Tibial artery (tissue), 4 donors: Measurements from ENCODE around the gene GJA4.

Experiments
- DNase-seq, 2 donors: peaks; one replicate each; pipeline ENCODE4 v3.0.0-alpha.2; 2019
- H3K27ac ChIP-seq, 2 donors: fragments of 200-600 bp; sonication (generic) in 1 of 2; 1 replicate in 1 of 2; 2 replicates in 1 of 2; pipeline ENCODE4 v1.5.1; 2018 to 2019; ENCODE audit warnings: mild to moderate bottlenecking in 1 of 2
- H3K27me3 ChIP-seq, 2 donors: fragments of 200-600 bp; sonication (generic) in 1 of 2; one replicate each; pipeline versions ENCODE4 v1.5.1 to v1.6.0; 2016 to 2019
- H3K36me3 ChIP-seq, 3 donors: fragments of 200-600 bp; sonication (generic) in 2 of 3; one replicate each; pipeline ENCODE4 v1.5.1; 2016 to 2019; ENCODE audit warnings: mild to moderate bottlenecking in 2 of 3
- H3K4me1 ChIP-seq, 4 donors: fragments of 200-600 bp; sonication (generic) in 2 of 4; 1 replicate in 3 of 4; 2 replicates in 1 of 4; pipeline ENCODE4 v1.5.1; 2016 to 2019
- H3K4me3 ChIP-seq, 2 donors: fragments of 200-600 bp; sonication (generic) in 1 of 2; 1 replicate in 1 of 2; 2 replicates in 1 of 2; pipeline ENCODE4 v1.5.1; 2018 to 2019; ENCODE audit warnings: mild to moderate bottlenecking in 2 of 2
- H3K9me3 ChIP-seq, 3 donors: fragments of 200-600 bp; sonication (generic) in 1 of 3; one replicate each; pipeline ENCODE4 v1.5.1; 2016 to 2019
- intact Hi-C: fragments of 100-400 bp; cut with DNase I; formaldehyde crosslinking; loops from one replicate; pipeline ENCODE4 v1.15.0; 2023; ENCODE audit warnings: low total_unique reads
- TF ChIP-seq, protein P1 (sequence below), 2 experiments: fragments of 200-600 bp in 1 of 2; fragments of 450-650 bp in 1 of 2; IDR thresholded peaks; one replicate each; pipeline ENCODE4 v1.5.1; 2017 to 2019; ENCODE audit warnings: antibody characterized with exemption in 2 of 2, mild to moderate bottlenecking in 1 of 2, moderate library complexity in 1 of 2

The GJA4 gene

DNA sequence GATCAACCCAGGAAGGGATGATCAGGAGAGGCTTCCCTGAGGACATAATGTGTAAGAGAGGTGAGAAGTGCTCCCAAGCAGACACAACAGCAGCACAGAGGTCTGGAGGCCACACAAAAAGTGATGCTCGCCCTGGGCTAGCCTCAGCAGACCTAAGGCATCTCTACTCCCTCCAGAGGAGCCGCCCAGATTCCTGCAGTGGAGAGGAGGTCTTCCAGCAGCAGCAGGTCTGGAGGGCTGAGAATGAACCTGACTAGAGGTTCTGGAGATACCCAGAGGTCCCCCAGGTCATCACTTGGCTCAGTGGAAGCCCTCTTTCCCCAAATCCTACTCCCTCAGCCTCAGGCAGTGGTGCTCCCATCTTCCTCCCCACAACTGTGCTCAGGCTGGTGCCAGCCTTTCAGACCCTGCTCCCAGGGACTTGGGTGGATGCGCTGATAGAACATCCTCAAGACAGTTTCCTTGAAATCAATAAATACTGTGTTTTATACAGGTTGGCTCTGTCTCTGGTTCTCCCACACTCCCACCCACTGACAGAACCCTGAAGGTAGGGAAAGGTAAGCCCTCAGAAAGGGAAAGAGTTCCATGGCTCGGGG is 6.8 kb upstream of the GJA4 start:
- Histone ChIP-seq H3K4me3 (no peak overlapping the region), H3K27me3 (peaks cover 11 to 22% of the 10 kb centered on the region in 2 donors), H3K9me3 (no peaks in the 10 kb centered on the region), H3K27ac (peak overlapping the region; percentile 59 to 93), H3K4me1 (peaks cover 0 to 59% (median 41%) of the 10 kb centered on the region in 4 donors), H3K36me3 (no peaks in the 10 kb centered on the region)
- TF ChIP-seq, protein P1, sequence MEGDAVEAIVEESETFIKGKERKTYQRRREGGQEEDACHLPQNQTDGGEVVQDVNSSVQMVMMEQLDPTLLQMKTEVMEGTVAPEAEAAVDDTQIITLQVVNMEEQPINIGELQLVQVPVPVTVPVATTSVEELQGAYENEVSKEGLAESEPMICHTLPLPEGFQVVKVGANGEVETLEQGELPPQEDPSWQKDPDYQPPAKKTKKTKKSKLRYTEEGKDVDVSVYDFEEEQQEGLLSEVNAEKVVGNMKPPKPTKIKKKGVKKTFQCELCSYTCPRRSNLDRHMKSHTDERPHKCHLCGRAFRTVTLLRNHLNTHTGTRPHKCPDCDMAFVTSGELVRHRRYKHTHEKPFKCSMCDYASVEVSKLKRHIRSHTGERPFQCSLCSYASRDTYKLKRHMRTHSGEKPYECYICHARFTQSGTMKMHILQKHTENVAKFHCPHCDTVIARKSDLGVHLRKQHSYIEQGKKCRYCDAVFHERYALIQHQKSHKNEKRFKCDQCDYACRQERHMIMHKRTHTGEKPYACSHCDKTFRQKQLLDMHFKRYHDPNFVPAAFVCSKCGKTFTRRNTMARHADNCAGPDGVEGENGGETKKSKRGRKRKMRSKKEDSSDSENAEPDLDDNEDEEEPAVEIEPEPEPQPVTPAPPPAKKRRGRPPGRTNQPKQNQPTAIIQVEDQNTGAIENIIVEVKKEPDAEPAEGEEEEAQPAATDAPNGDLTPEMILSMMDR (IDR thresholded peaks at IDR 0.05), result no peak
- DNase-seq, result peak in 1 of 2 donors; percentile 38
- intact Hi-C loops, result loop anchor here (2.0 to 5.0 kb wide), 2 partner anchors 67 to 81 kb away; no protein-coding TSS in a partner anchor

DNA sequence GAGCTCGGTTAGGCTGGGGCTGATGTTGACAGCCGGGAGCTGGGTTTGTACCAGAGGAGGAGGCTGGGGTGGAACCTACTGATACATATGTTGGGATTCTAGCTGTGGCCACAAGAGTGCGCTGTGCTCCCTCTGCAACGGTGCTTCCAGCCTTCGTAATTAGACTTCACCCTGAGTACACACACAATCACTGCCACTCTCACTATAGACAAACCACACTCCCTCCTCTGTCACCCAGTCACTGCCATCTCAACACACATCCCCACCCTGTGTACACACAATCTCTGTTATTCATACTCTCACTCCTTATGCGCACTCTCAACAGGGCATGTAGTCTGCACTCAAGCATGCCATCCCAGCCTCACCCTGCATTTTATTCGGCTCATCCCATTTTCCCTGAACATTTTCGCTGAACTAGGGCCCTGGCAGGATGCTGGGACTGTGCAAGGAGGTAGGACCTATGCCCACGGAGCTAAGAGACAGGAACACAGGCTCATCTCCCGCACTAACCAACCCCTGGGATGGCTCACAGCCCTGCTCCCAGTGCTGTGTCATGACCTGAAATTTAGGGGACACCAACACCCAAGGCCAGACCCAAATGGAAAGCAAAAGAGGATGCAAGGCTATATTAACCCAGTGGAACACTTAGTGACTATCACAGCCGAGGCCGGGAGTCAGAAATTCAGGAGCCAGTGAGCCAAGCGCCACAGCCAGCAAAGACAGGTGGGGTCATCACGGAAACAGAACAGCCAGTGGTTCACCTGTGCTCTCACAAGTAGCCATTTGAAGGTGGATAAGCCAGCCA is 6.1 kb upstream of the GJA4 start:
- Histone ChIP-seq H3K4me3 (no peak overlapping the region), H3K36me3 (no peaks in the 10 kb centered on the region), H3K4me1 (peaks cover 0 to 59% (median 41%) of the 10 kb centered on the region in 4 donors), H3K27me3 (peaks cover 5 to 14% of the 10 kb centered on the region in 2 donors), H3K9me3 (no peaks in the 10 kb centered on the region), H3K27ac (peak overlapping the region; percentile 59 to 93)
- TF ChIP-seq, protein P1 (IDR thresholded peaks at IDR 0.05), result peak; percentile 88 to 89
- intact Hi-C loops, result loop anchor here (2.0 to 5.0 kb wide), 2 partner anchors 66 to 81 kb away; no protein-coding TSS in a partner anchor
- DNase-seq, result peak; percentile 66 to 86

DNA sequence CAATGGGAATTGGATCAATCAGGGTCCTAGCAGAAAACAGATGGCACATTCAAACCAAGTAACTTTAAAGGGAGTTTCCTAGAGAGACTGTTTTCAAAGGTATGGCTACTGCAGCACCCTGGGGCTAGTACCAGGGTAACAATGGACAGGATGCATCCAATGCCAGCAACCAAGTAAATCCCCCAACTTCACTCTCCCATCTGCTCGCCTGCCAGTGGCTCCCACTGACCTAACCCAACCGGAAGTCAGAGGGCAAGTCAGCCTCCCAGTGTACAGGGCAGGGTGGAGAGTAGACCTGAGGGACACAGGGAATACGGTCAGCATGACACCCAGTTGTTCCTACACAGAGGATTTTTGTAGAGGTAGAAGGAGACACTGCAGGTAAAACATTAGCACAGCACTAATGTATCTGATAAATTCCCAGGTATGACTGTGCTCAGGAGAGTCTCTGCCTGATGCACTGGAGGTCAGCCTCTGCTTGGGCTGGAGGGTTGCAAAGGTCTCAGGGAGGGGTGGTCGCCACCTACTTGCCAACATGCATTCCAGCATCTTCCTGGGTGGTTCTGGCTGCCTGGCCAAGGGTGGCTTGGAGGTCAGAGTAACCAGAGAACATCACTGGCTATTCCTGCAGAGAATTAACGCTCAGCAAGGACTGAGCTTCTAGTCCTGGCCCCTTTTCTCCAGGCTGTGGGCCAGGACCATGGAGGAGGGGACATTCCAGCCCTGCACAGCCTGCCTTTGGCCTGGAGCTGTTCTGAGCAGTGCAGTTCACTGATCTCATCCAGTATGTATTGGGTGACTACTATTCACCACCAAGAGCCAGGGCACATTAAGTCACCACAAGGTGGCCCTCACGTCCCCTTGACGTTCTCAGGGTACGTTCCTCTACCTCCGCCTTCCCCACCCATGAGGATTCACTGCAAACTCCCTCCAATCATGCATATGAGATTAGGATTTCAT is 5.1 kb upstream of the GJA4 start:
- H3K27me3 ChIP-seq, result peaks cover 0 to 4% of the 10 kb centered on the region in 2 donors
- intact Hi-C loops, result loop anchor here (2.0 to 5.0 kb wide), 2 partner anchors 65 to 80 kb away; no protein-coding TSS in a partner anchor
- peak overlapping the region; percentile 59 to 93 for H3K27ac ChIP-seq
- no peaks in the 10 kb centered on the region for H3K36me3 ChIP-seq
- H3K4me3 ChIP-seq, result no peak overlapping the region
- H3K9me3 ChIP-seq, result no peaks in the 10 kb centered on the region
- peaks cover 0 to 65% (median 46%) of the 10 kb centered on the region in 4 donors for H3K4me1 ChIP-seq
- peak in 1 of 2 donors; percentile 87 for DNase-seq
- TF ChIP-seq, protein P1 (IDR thresholded peaks at IDR 0.05), result peak; percentile 47 to 63

DNA sequence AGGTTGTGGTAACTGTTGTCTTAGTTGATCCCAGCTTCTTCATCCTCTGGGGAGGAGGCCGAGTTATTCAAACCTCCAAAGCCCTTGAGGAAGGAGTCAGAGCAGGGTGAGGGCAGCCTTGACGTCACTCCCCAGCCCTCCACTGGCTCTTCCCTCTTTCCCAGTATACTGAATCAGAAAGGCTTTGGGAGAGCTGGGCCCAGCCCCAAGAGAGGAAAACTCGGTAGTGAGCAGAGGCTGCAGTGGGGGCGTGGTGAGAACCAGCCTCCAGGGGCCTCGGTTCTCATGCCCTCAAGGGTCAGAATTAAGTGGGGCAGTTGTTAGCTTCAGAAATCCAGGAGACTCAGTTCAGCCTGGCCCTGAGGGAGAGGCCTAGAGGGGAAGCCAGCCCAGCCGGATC is 1.8 kb upstream of the GJA4 start:
- Histone ChIP-seq H3K36me3 (peaks cover 12 to 17% (median 16%) of the 10 kb centered on the region in 3 donors), H3K27ac (peak overlapping the region; percentile 93 to 96), H3K27me3 (no peaks in the 10 kb centered on the region), H3K4me1 (peaks cover 0 to 81% (median 61%) of the 10 kb centered on the region in 4 donors), H3K9me3 (no peaks in the 10 kb centered on the region), H3K4me3 (no peak overlapping the region)
- intact Hi-C loops, result no loop called here
- TF ChIP-seq, protein P1 (IDR thresholded peaks at IDR 0.05), result no peak
- DNase-seq, result peak; percentile 57 to 94

DNA sequence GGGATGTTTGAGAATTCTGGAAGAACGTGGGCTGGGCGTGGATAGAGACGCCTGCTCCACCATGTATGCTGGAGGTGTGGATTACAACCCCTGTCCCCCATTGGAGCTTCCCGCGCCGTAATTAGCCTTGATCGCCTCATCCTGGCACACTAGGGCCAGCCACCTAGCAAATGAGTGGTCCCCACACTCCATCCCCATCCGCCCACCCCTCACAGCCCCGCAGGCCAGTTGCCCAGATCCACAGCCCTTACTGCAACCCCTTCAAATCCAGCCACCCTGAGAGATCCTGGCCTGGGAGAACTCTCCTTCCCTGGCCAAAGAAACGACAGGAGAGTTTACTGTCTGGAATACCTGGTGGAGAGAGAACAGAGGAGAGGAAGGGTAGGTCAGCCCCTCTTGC is 375 bp upstream of the GJA4 start:
- Histone ChIP-seq H3K4me3 (peak overlapping the region; percentile 74 to 77), H3K27me3 (no peaks in the 10 kb centered on the region), H3K27ac (peak overlapping the region; percentile 93 to 96), H3K9me3 (no peaks in the 10 kb centered on the region), H3K4me1 (peaks cover 0 to 82% (median 58%) of the 10 kb centered on the region in 4 donors), H3K36me3 (peaks cover 12 to 17% (median 16%) of the 10 kb centered on the region in 3 donors)
- TF ChIP-seq, protein P1 (IDR thresholded peaks at IDR 0.05), result no peak
- intact Hi-C loops, result no loop called here
- DNase-seq, result no peak
